ENCODE data around the gene PTX4. TPM values are rescaled to one million over a fixed set of nuclear protein-coding genes. Genes with fewer than 3 reads are reported as not detected.

Gene PTX4
- total and polyA plus RNA-seq, 2 donors from 2014 or later, result not detected

DNA sequence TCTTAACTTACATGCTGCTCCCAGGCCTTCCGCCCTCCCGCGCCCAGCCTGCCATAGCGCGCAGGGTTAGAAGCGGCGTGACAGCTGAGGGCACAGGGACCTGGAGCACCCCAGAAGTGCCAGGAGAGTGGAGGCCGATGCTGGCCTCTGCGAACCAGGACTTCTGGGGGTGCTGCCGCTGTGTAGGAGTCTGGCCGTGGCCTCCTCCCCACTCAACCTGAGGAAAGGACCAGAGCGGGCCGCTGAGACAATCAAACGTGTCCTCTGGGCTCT, 42.8 kb upstream of the PTX4 start:
- peaks cover 0 to 20% (median 0%) of the 10 kb centered on the region in 3 donors for H3K4me1 ChIP-seq (ENCODE audit: control insufficient read depth in 2 of 3, insufficient read depth in 2 of 3, low read depth in 1 of 3, low read length in 3 of 3)
- H3K4me3 ChIP-seq (ENCODE audit: low read length in 3 of 3), result peak overlapping the region in 1 of 3 donors; percentile 35
- FAIRE-seq, result no peak
- H3K9me3 ChIP-seq (ENCODE audit: control insufficient read depth in 2 of 3, insufficient read depth in 1 of 3, low read length in 3 of 3), result no peaks in the 10 kb centered on the region
- peaks cover 0 to 3% (median 0%) of the 10 kb centered on the region in 3 donors for H3K36me3 ChIP-seq (ENCODE audit: control insufficient read depth in 2 of 3, insufficient read depth in 3 of 3, low read length in 3 of 3)
- no peak for DNase-seq
- intact Hi-C loops (cut with DNase I), result no loop called here
- no peaks in the 10 kb centered on the region for H3K27me3 ChIP-seq (ENCODE audit: control insufficient read depth, insufficient read depth, low read length)
- H3K9ac ChIP-seq (ENCODE audit: low read length in 3 of 3), result peak overlapping the region in 1 of 3 donors; percentile 19
- peak overlapping the region; percentile 70 to 78 for H3K27ac ChIP-seq (ENCODE audit: low read depth in 2 of 2, low read length in 2 of 2)
- TF ChIP-seq, protein P1, sequence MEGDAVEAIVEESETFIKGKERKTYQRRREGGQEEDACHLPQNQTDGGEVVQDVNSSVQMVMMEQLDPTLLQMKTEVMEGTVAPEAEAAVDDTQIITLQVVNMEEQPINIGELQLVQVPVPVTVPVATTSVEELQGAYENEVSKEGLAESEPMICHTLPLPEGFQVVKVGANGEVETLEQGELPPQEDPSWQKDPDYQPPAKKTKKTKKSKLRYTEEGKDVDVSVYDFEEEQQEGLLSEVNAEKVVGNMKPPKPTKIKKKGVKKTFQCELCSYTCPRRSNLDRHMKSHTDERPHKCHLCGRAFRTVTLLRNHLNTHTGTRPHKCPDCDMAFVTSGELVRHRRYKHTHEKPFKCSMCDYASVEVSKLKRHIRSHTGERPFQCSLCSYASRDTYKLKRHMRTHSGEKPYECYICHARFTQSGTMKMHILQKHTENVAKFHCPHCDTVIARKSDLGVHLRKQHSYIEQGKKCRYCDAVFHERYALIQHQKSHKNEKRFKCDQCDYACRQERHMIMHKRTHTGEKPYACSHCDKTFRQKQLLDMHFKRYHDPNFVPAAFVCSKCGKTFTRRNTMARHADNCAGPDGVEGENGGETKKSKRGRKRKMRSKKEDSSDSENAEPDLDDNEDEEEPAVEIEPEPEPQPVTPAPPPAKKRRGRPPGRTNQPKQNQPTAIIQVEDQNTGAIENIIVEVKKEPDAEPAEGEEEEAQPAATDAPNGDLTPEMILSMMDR (IDR thresholded peaks at IDR 0.05; ENCODE audit: borderline replicate concordance, extremely low read depth, insufficient read depth), result no peak

DNA sequence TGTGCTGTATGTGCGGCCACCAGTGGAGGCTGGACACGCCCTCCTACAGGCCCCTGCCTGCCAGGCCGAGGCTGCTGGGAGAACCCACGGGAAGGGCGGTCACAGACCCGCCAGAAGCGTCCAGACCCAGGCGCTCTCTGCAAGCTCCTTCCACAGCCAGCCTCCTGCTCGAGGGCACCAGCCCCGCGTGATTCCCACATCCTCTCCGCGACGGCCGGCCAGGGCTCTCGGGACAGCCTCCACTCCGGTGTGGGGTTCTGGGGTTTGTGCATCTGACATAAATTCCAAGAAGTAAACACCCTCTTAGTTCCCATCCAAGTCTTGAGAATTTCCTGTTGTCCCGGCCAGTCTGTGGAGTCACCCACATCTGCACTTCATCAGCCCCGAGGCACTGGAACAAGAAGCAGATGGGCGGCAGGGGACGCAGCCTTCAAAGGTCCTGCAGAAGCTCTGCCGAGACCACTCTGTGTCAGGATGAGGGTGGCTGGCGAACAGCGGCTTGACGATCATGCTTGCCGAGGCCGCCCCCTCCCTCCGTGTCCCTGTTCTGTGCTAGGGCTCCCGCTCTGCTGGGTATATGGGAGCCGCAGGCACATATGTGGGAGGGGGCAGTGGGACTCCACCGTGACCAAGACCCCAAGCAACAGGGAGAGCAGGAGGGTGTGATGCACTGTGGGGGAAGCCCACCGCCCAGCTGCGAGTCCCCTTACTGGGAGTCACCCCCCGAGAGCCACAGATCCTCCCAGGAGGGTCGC, 42.3 kb upstream of the PTX4 start:
- DNase-seq (peak; percentile 62 to 91 (median 64)), FAIRE-seq (no peak)
- Histone ChIP-seq H3K4me3 (ENCODE audit: low read length in 3 of 3) (peak overlapping the region in 1 of 3 donors; percentile 32), H3K27me3 (ENCODE audit: control insufficient read depth, insufficient read depth, low read length) (no peaks in the 10 kb centered on the region), H3K36me3 (ENCODE audit: control insufficient read depth in 2 of 3, insufficient read depth in 3 of 3, low read length in 3 of 3) (peaks cover 0 to under 1% (median 0%) of the 10 kb centered on the region in 3 donors), H3K4me1 (ENCODE audit: control insufficient read depth in 2 of 3, insufficient read depth in 2 of 3, low read depth in 1 of 3, low read length in 3 of 3) (peaks cover 0 to 20% (median 0%) of the 10 kb centered on the region in 3 donors), H3K27ac (ENCODE audit: low read depth in 2 of 2, low read length in 2 of 2) (peak overlapping the region; percentile 70 to 78), H3K9ac (ENCODE audit: low read length in 3 of 3) (no peak overlapping the region), H3K9me3 (ENCODE audit: control insufficient read depth in 2 of 3, insufficient read depth in 1 of 3, low read length in 3 of 3) (no peaks in the 10 kb centered on the region)
- intact Hi-C loops (cut with DNase I), result no loop called here
- TF ChIP-seq, protein P1 (IDR thresholded peaks at IDR 0.05; ENCODE audit: borderline replicate concordance, extremely low read depth, insufficient read depth), result no peak

DNA sequence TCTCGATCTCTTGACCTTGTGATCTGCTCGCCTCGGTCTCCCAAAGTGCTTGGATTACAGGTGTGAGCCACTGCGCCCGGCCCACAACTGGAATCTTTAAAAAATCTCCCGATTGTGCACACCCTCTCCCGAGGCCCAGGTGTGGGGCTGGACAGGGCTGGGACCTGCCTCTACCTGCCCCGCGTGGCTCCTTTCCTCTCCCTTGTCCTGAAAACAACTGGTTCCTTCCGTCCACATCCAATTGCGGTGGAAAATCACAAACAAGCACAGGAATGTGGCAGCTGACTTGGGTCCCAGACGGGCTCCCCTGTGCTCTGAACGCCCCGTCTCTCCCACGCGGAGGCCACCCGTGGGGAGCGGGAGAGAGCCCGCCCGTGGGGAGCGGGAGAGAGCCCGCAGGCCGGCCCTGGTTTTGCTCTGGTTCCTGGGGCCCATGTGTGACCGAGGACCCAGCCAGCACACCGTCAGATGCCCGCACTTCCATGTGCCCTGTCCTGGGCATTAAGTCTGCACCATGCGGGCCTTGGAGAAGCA, 41.7 kb upstream of the PTX4 start:
- FAIRE-seq (no peak), DNase-seq (no peak)
- H3K9me3 ChIP-seq (ENCODE audit: control insufficient read depth in 2 of 3, insufficient read depth in 1 of 3, low read length in 3 of 3), result no peaks in the 10 kb centered on the region
- no peak overlapping the region for H3K9ac ChIP-seq (ENCODE audit: low read length in 3 of 3)
- intact Hi-C loops (cut with DNase I), result no loop called here
- peak overlapping the region; percentile 5 to 67 for H3K27ac ChIP-seq (ENCODE audit: low read depth in 2 of 2, low read length in 2 of 2)
- no peaks in the 10 kb centered on the region for H3K27me3 ChIP-seq (ENCODE audit: control insufficient read depth, insufficient read depth, low read length)
- H3K4me3 ChIP-seq (ENCODE audit: low read length in 3 of 3), result no peak overlapping the region
- TF ChIP-seq, protein P1 (IDR thresholded peaks at IDR 0.05; ENCODE audit: borderline replicate concordance, extremely low read depth, insufficient read depth), result no peak
- H3K36me3 ChIP-seq (ENCODE audit: control insufficient read depth in 2 of 3, insufficient read depth in 3 of 3, low read length in 3 of 3), result no peaks in the 10 kb centered on the region
- H3K4me1 ChIP-seq (ENCODE audit: control insufficient read depth in 2 of 3, insufficient read depth in 2 of 3, low read depth in 1 of 3, low read length in 3 of 3), result peaks cover 0 to 20% (median 0%) of the 10 kb centered on the region in 3 donors

Measured in kidney (tissue), 14 donors.